DND-41 (cell line): ENCODE measurements around the gene CTBP1.

Source experiments
- ATAC-seq: fragments of 200-7000 bp; cut with Tn5 transposase; 3 replicates; pipeline ENCODE4 v1.9.1; 2021; ENCODE audit warnings: low read depth; ENCODE audit not compliant: insufficient read depth
- DNase-seq: peaks from one replicate; pipeline ENCODE4 v3.0.0-alpha.2; 2020
- H2AFZ ChIP-seq: 2 replicates; pipeline ENCODE4 v1.6.0; 2012; ENCODE audit warnings: low read depth, low read length
- H3K27ac ChIP-seq: 2 replicates; pipeline ENCODE4 v1.5.1; 2012; ENCODE audit warnings: low read length, inconsistent platforms
- H3K27me3 ChIP-seq: fragments of 200-600 bp; sonication (generic); 2 replicates; pipeline ENCODE4 v1.6.0; 2012; ENCODE audit warnings: low read length, mild to moderate bottlenecking, inconsistent platforms; ENCODE audit not compliant: insufficient read depth, poor library complexity
- H3K36me3 ChIP-seq: 2 replicates; pipeline ENCODE4 v1.5.1; 2012; ENCODE audit warnings: low read length, inconsistent platforms; ENCODE audit not compliant: insufficient read depth
- H3K4me1 ChIP-seq: 2 replicates; pipeline ENCODE4 v1.5.1; 2012; ENCODE audit warnings: mild to moderate bottlenecking, low read length; ENCODE audit not compliant: insufficient read depth
- H3K4me2 ChIP-seq: 2 replicates; pipeline ENCODE4 v1.6.0; 2012; ENCODE audit warnings: mild to moderate bottlenecking, moderate library complexity, low read length, inconsistent platforms; ENCODE audit not compliant: insufficient read depth
- H3K4me3 ChIP-seq, 2 experiments: fragments of 200-600 bp in 1 of 2; shearing (Covaris generic) in 1 of 2; 2 replicates each; pipeline ENCODE4 v1.5.1; 2012 to 2016; ENCODE audit warnings: inconsistent platforms in 2 of 2, low read length in 2 of 2, mild to moderate bottlenecking in 2 of 2, low read depth in 1 of 2, moderate library complexity in 1 of 2
- H3K79me2 ChIP-seq: 2 replicates; pipeline ENCODE4 v1.6.0; 2012; ENCODE audit warnings: low read length, inconsistent platforms; ENCODE audit not compliant: insufficient read depth
- H3K9ac ChIP-seq: 2 replicates; pipeline ENCODE4 v1.6.0; 2012; ENCODE audit warnings: low read depth, mild to moderate bottlenecking, inconsistent platforms, low read length, moderate library complexity
- H3K9me3 ChIP-seq: 2 replicates; pipeline ENCODE4 v1.5.1; 2012; ENCODE audit warnings: low read length, moderate library complexity, mild to moderate bottlenecking, inconsistent platforms; ENCODE audit not compliant: insufficient read depth, severe bottlenecking
- H4K20me1 ChIP-seq: 2 replicates; pipeline ENCODE4 v1.6.0; 2012; ENCODE audit warnings: low read length; ENCODE audit not compliant: insufficient read depth
- CTCF ChIP-seq: IDR thresholded peaks from 2 replicates; pipeline ENCODE4 v1.5.1; 2012; ENCODE audit warnings: borderline replicate concordance, low read length, moderate library complexity, mild to moderate bottlenecking; ENCODE audit not compliant: poor library complexity, severe bottlenecking; ENCODE audit errors: extremely low read depth
- EZH2 ChIP-seq: IDR thresholded peaks from 3 replicates; pipeline ENCODE4 v1.6.1; 2012; ENCODE audit warnings: borderline replicate concordance, low read depth, mild to moderate bottlenecking, moderate library complexity, low read length, inconsistent platforms; ENCODE audit not compliant: severe bottlenecking

CTBP1 gene

GRCh38 chr4:1240721-1241465 is 8.0 kb downstream of the CTBP1 start:
- Histone ChIP-seq H3K4me1 (peaks cover 17% of the 10 kb centered on the region), H3K27ac (no peak overlapping the region), H4K20me1 (peaks cover 95% of the 10 kb centered on the region), H3K9me3 (no peaks in the 10 kb centered on the region), H2AFZ (no peak overlapping the region), H3K79me2 (peaks cover 94% of the 10 kb centered on the region), H3K4me2 (no peak overlapping the region), H3K36me3 (peaks cover 97% of the 10 kb centered on the region), H3K4me3 (no peak overlapping the region), H3K27me3 (no peaks in the 10 kb centered on the region), H3K9ac (no peak overlapping the region)
- DNase-seq (no peak), ATAC-seq (no peak)
- TF ChIP-seq EZH2 (no peak), CTCF (no peak)

- Histone ChIP-seq H4K20me1 (peaks cover 95% of the 10 kb centered on the region), H3K4me1 (peaks cover 7% of the 10 kb centered on the region), H3K9ac (no peak overlapping the region), H2AFZ (no peak overlapping the region), H3K4me2 (no peak overlapping the region), H3K4me3 (no peak overlapping the region), H3K79me2 (peaks cover 94% of the 10 kb centered on the region), H3K36me3 (peaks cover 97% of the 10 kb centered on the region), H3K27ac (no peak overlapping the region), H3K27me3 (no peaks in the 10 kb centered on the region), H3K9me3 (no peaks in the 10 kb centered on the region)
- DNase-seq (no peak), ATAC-seq (no peak)
- TF ChIP-seq CTCF (no peak), EZH2 (no peak)
These were observed 9.0 kb downstream of the CTBP1 start for GRCh38 chr4:1239950-1240307.

GRCh38 chr4:1239141-1239949 is 9.6 kb downstream of the CTBP1 start:
- H3K4me2 ChIP-seq: no peak overlapping the region
- H4K20me1 ChIP-seq: peaks cover 93% of the 10 kb centered on the region
- ATAC-seq (no peak), DNase-seq (no peak)
- H2AFZ ChIP-seq: no peak overlapping the region
- peaks cover 1% of the 10 kb centered on the region for H3K4me1 ChIP-seq
- H3K27me3 ChIP-seq: no peaks in the 10 kb centered on the region
- no peak overlapping the region for H3K27ac ChIP-seq
- H3K4me3 ChIP-seq: no peak overlapping the region
- no peak overlapping the region for H3K9ac ChIP-seq
- peaks cover 94% of the 10 kb centered on the region for H3K79me2 ChIP-seq
- TF ChIP-seq CTCF: no peak
- H3K9me3 ChIP-seq: no peaks in the 10 kb centered on the region
- peaks cover 97% of the 10 kb centered on the region for H3K36me3 ChIP-seq
